GM12865 (cell line): ENCODE results near the gene PCGF3.

Experiments
- DNase-seq: peaks from one replicate; pipeline ENCODE4 v3.0.0; 2010; ENCODE audit warnings: low read depth
- H3K4me3 ChIP-seq: 2 replicates; pipeline ENCODE4 v1.5.1; 2011; ENCODE audit warnings: mild to moderate bottlenecking, low read depth, low read length, control low read depth
- CTCF ChIP-seq: IDR thresholded peaks from 2 replicates; pipeline ENCODE4 v1.5.1; 2011; ENCODE audit warnings: low read length, control low read depth, low read depth, inconsistent platforms; ENCODE audit not compliant: insufficient read depth; ENCODE audit errors: missing control alignments

The PCGF3 gene

GRCh38 chr4:763922-764321 lies 58.3 kb downstream of the PCGF3 start:
- no peak for DNase-seq
- H3K4me3 ChIP-seq = no peak overlapping the region
- no peak for TF ChIP-seq CTCF

- DNase-seq = no peak
- TF ChIP-seq CTCF = no peak
- no peak overlapping the region for H3K4me3 ChIP-seq
Observed at GRCh38 chr4:764405-765169, 59.0 kb downstream of the PCGF3 start.

GRCh38 chr4:766152-766515 lies 60.5 kb downstream of the PCGF3 start:
- DNase-seq = no peak
- TF ChIP-seq CTCF = no peak
- H3K4me3 ChIP-seq = no peak overlapping the region

GRCh38 chr4:766559-767283 lies 61.1 kb downstream of the PCGF3 start:
- TF ChIP-seq CTCF = no peak
- DNase-seq = no peak
- H3K4me3 ChIP-seq = no peak overlapping the region

- DNase-seq = no peak
- H3K4me3 ChIP-seq = no peak overlapping the region
- no peak for TF ChIP-seq CTCF
Observed at GRCh38 chr4:768076-768475, 62.4 kb downstream of the PCGF3 start.

- DNase-seq = no peak
- no peak overlapping the region for H3K4me3 ChIP-seq
- no peak for TF ChIP-seq CTCF
Observed at GRCh38 chr4:768995-769394, 63.4 kb downstream of the PCGF3 start.

GRCh38 chr4:769511-769910 lies 63.9 kb downstream of the PCGF3 start:
- DNase-seq = no peak
- H3K4me3 ChIP-seq = no peak overlapping the region
- TF ChIP-seq CTCF = no peak
